Erythroblast (primary cell): ENCODE results near the gene MEGF10.

Source experiments
- GATA1 ChIP-seq: IDR thresholded peaks from 2 replicates; pipeline ENCODE4 v1.6.1; 2011; ENCODE audit warnings: low read depth, mild to moderate bottlenecking, control low read depth, low read length, moderate library complexity
- POLR2A ChIP-seq: IDR thresholded peaks from 2 replicates; pipeline ENCODE4 v1.6.1; 2011; ENCODE audit warnings: mild to moderate bottlenecking, low read length

DNA sequence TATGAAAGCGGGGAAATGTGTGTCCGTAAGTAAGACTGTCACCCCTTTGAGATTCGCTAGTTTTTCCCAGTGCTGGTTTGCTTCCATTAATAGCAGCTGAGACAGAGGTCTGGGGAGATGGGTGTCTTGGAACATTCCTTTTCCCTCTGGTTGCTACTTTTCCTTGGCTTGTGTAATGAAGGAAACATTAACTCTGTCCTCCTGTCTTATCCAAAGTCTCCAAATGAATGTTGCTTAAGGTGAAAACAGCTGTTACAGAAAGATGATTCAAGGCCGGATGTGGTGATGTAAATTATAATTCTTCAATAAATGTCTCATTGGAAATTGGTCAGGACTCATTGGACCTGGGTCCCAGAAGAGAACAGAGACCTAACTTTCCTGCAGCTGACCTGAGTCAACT is 50.0 kb downstream of the MEGF10 start:
- no peak for TF ChIP-seq POLR2A
- no peak for TF ChIP-seq GATA1
